ENCODE measurements around the gene DVL2.

- TF ChIP-seq, protein P1, sequence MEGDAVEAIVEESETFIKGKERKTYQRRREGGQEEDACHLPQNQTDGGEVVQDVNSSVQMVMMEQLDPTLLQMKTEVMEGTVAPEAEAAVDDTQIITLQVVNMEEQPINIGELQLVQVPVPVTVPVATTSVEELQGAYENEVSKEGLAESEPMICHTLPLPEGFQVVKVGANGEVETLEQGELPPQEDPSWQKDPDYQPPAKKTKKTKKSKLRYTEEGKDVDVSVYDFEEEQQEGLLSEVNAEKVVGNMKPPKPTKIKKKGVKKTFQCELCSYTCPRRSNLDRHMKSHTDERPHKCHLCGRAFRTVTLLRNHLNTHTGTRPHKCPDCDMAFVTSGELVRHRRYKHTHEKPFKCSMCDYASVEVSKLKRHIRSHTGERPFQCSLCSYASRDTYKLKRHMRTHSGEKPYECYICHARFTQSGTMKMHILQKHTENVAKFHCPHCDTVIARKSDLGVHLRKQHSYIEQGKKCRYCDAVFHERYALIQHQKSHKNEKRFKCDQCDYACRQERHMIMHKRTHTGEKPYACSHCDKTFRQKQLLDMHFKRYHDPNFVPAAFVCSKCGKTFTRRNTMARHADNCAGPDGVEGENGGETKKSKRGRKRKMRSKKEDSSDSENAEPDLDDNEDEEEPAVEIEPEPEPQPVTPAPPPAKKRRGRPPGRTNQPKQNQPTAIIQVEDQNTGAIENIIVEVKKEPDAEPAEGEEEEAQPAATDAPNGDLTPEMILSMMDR (tag by site-specific recombination; IDR thresholded peaks at IDR 0.05) = no peak
- TF ChIP-seq TCF7L2 (IDR thresholded peaks at IDR 0.05; ENCODE audit: borderline replicate concordance, low read depth, low read length) = no peak
Measured at GRCh38 chr17:7178973-7179316, 55.4 kb downstream of the DVL2 start.

Data from HEK293 (cell line).